WTC11 (cell line): ENCODE measurements around the gene KIRREL2. TPM values are rescaled to one million over a fixed set of nuclear protein-coding genes. Genes with fewer than 3 reads are reported as not detected.
"Not testable (repeated sequence)": the region's sequence is repeated elsewhere in the genome, so short reads cannot be mapped to it uniquely, and the experiment has no call there.

Experiments
- ATAC-seq: fragments of 200-7000 bp; cut with Tn5 transposase; 2 replicates; pipeline ENCODE4 v1.10.0; 2021; ENCODE audit warnings: mild to moderate bottlenecking, moderate library complexity
- CTCF ChIA-PET: fragments of 300-600 bp; sonication (Branson Sonifier 250); formaldehyde crosslinking; loops from one replicate; lab custom pipeline; 2021; ENCODE audit warnings: antibody characterized with exemption; lab: Charles Lee
- POLR2A ChIA-PET: fragments of 350-600 bp; sonication (Branson Sonifier 250); formaldehyde crosslinking; loops from one replicate; lab custom pipeline; 2021; ENCODE audit warnings: antibody characterized with exemption; lab: Charles Lee
- DNase-seq: peaks from one replicate; pipeline ENCODE4 v3.0.0; 2021; ENCODE audit warnings: low spot score
- H3K27ac Mint-ChIP-seq: 2 replicates; pipeline ENCODE4 v1.8.0; 2021; ENCODE audit warnings: mixed read lengths
- H3K27me3 Mint-ChIP-seq: 2 replicates; pipeline ENCODE4 v1.8.0; 2021; ENCODE audit warnings: low read depth, mild to moderate bottlenecking, moderate library complexity, mixed read lengths
- H3K36me3 Mint-ChIP-seq: 2 replicates; pipeline ENCODE4 v1.8.0; 2021; ENCODE audit warnings: mixed read lengths
- H3K4me1 Mint-ChIP-seq: 2 replicates; pipeline ENCODE4 v1.8.0; 2022; ENCODE audit warnings: mixed read lengths
- H3K4me3 Mint-ChIP-seq: 2 replicates; pipeline ENCODE4 v1.8.0; 2021; ENCODE audit warnings: mild to moderate bottlenecking, moderate library complexity, mixed read lengths
- H3K9me3 Mint-ChIP-seq: 2 replicates; pipeline ENCODE4 v1.8.0; 2021; ENCODE audit warnings: mixed read lengths
- CDX4 ChIP-seq: fragments of 250-450 bp; sonication (Bioruptor Pico); IDR thresholded peaks from 2 replicates; pipeline ENCODE4 v1.9.0; 2021; ENCODE audit warnings: moderate library complexity, mild to moderate bottlenecking, inconsistent platforms, borderline replicate concordance
- E2F4 ChIP-seq: sonication (generic); formaldehyde crosslinking; IDR thresholded peaks from 2 replicates; pipeline ENCODE4 v1.8.1; 2022; ENCODE audit warnings: low read depth, mild to moderate bottlenecking, moderate library complexity, missing genetic modification reagents, borderline replicate concordance
- E2F5 ChIP-seq: sonication (generic); formaldehyde crosslinking; IDR thresholded peaks from 2 replicates; pipeline ENCODE4 v1.8.1; 2022; ENCODE audit warnings: mild to moderate bottlenecking, moderate library complexity, missing genetic modification reagents
- ERG ChIP-seq: fragments of 250-450 bp; sonication (Bioruptor Pico); IDR thresholded peaks from 2 replicates; pipeline ENCODE4 v1.8.0; 2021; ENCODE audit warnings: mild to moderate bottlenecking
- ETV6 ChIP-seq: sonication (generic); formaldehyde crosslinking; IDR thresholded peaks from 2 replicates; pipeline ENCODE4 v1.8.1; 2022; ENCODE audit warnings: mild to moderate bottlenecking, missing genetic modification reagents
- GRHL2 ChIP-seq: fragments of 250-450 bp; sonication (Bioruptor Pico); IDR thresholded peaks from 2 replicates; pipeline ENCODE4 v1.8.0; 2022; ENCODE audit warnings: mild to moderate bottlenecking, moderate library complexity; ENCODE audit not compliant: insufficient replicate concordance, severe bottlenecking
- JAZF1 ChIP-seq: fragments of 250-450 bp; sonication (Bioruptor Pico); IDR thresholded peaks from 2 replicates; pipeline ENCODE4 v1.9.0; 2021; ENCODE audit warnings: moderate library complexity, mild to moderate bottlenecking, inconsistent platforms
- MXD4 ChIP-seq: fragments of 250-450 bp; sonication (Bioruptor Pico); IDR thresholded peaks from 2 replicates; pipeline ENCODE4 v1.8.0; 2021; ENCODE audit warnings: mild to moderate bottlenecking, moderate library complexity, borderline replicate concordance
- MYBL2 ChIP-seq: sonication (generic); formaldehyde crosslinking; IDR thresholded peaks from 2 replicates; pipeline ENCODE4 v1.8.1; 2023; ENCODE audit warnings: mild to moderate bottlenecking, moderate library complexity, missing genetic modification reagents
- NR1H2 ChIP-seq: sonication (generic); formaldehyde crosslinking; IDR thresholded peaks from 2 replicates; pipeline ENCODE4 v1.9.0; 2021; ENCODE audit warnings: mild to moderate bottlenecking, moderate library complexity, missing genetic modification reagents
- PREB ChIP-seq: sonication (generic); formaldehyde crosslinking; IDR thresholded peaks from 2 replicates; pipeline ENCODE4 v1.8.1; 2022; ENCODE audit warnings: mild to moderate bottlenecking, missing genetic modification reagents, moderate library complexity, borderline replicate concordance
- SMAD4 ChIP-seq: sonication (generic); formaldehyde crosslinking; IDR thresholded peaks from 2 replicates; pipeline ENCODE4 v1.8.0; 2022; ENCODE audit warnings: mild to moderate bottlenecking, missing genetic modification reagents
- TEAD1 ChIP-seq: sonication (generic); formaldehyde crosslinking; IDR thresholded peaks from 2 replicates; pipeline ENCODE4 v1.8.0; 2022; ENCODE audit warnings: mild to moderate bottlenecking, missing genetic modification reagents
- USF1 ChIP-seq: sonication (generic); formaldehyde crosslinking; IDR thresholded peaks from 2 replicates; pipeline ENCODE4 v1.8.0; 2022; ENCODE audit warnings: mild to moderate bottlenecking, missing genetic modification reagents
- ZMAT4 ChIP-seq: fragments of 250-450 bp; sonication (Bioruptor Pico); IDR thresholded peaks from 2 replicates; pipeline ENCODE4 v1.9.0; 2021; ENCODE audit warnings: mild to moderate bottlenecking
- ZNF138 ChIP-seq: sonication (generic); formaldehyde crosslinking; conservative IDR thresholded peaks from 2 replicates; pipeline ENCODE4 v1.8.1; 2022; ENCODE audit warnings: mild to moderate bottlenecking, moderate library complexity, missing genetic modification reagents
- ZNF317 ChIP-seq: sonication (generic); formaldehyde crosslinking; IDR thresholded peaks from 2 replicates; pipeline ENCODE4 v1.8.1; 2023; ENCODE audit warnings: low read depth, mild to moderate bottlenecking, moderate library complexity, missing genetic modification reagents, borderline replicate concordance
- ZNF396 ChIP-seq: fragments of 250-450 bp; sonication (Bioruptor Pico); IDR thresholded peaks from 2 replicates; pipeline ENCODE4 v1.8.0; 2021; ENCODE audit warnings: mild to moderate bottlenecking, moderate library complexity, borderline replicate concordance
- total RNA-seq: library from RNA; stranded (reverse); gene quantifications from 3 replicates; pipeline ENCODE4 v1.2.3, GENCODE V29; 2021

Gene KIRREL2
- total RNA-seq, 1 experiment from 2014 or later, result 4.7 TPM

- TF ChIP-seq USF1 (CRISPR knock-in tag), result no peak
- no peak for TF ChIP-seq CDX4
- TF ChIP-seq NR1H2 (CRISPR knock-in tag), result no peak
- TF ChIP-seq TEAD1 (CRISPR knock-in tag), result no peak
- TF ChIP-seq E2F5, result no peak
- no peak for TF ChIP-seq ZNF138
- no peak for TF ChIP-seq MYBL2 (CRISPR knock-in tag)
- no peak for TF ChIP-seq PREB
- no peak for TF ChIP-seq SMAD4 (CRISPR knock-in tag)
- no peak for TF ChIP-seq ZNF396 (CRISPR knock-in tag)
- no peak for TF ChIP-seq ZMAT4 (CRISPR knock-in tag)
- TF ChIP-seq ERG, result no peak
- H3K36me3 Mint-ChIP-seq, result peaks cover 54% of the 10 kb centered on the region
- ChIA-PET POLR2A (no interaction called here), CTCF (no interaction called here)
- ATAC-seq (no peak), DNase-seq (no peak)
- no peaks in the 10 kb centered on the region for H3K27me3 Mint-ChIP-seq
- no peak overlapping the region for H3K4me3 Mint-ChIP-seq
- no peaks in the 10 kb centered on the region for H3K4me1 Mint-ChIP-seq
- no peak overlapping the region for H3K27ac Mint-ChIP-seq
- H3K9me3 Mint-ChIP-seq, result no peaks in the 10 kb centered on the region
Observed at GRCh38 chr19:35889370-35890112, 32.8 kb downstream of the KIRREL2 start.

- Mint-ChIP-seq H3K9me3 (no peaks in the 10 kb centered on the region), H3K4me1 (no peaks in the 10 kb centered on the region), H3K4me3 (no peak overlapping the region), H3K27ac (no peak overlapping the region), H3K36me3 (peaks cover 57% of the 10 kb centered on the region), H3K27me3 (no peaks in the 10 kb centered on the region)
- ChIA-PET POLR2A (interaction anchor here (0.7 kb wide), 1 partner anchor 13 kb away, joined by 3 read pairs; no protein-coding TSS in a partner anchor), CTCF (no interaction called here)
- TF ChIP-seq E2F4 (CRISPR knock-in tag) (no peak), ZNF317 (no peak), MXD4 (CRISPR knock-in tag) (no peak), GRHL2 (CRISPR knock-in tag) (no peak), ETV6 (CRISPR knock-in tag) (no peak), JAZF1 (CRISPR knock-in tag) (no peak)
- ATAC-seq (no peak), DNase-seq (no peak)
Observed at GRCh38 chr19:35890113-35890650, 33.5 kb downstream of the KIRREL2 start.

- CTCF ChIA-PET, H3K4me1 Mint-ChIP-seq, H3K4me3 Mint-ChIP-seq, POLR2A ChIA-PET, ATAC-seq, H3K9me3 Mint-ChIP-seq, DNase-seq, H3K27me3 Mint-ChIP-seq, H3K27ac Mint-ChIP-seq: not testable (repeated sequence)
- H3K36me3 Mint-ChIP-seq, result peaks cover 66% of the 10 kb centered on the region
Observed at GRCh38 chr19:35891819-35892218, 35.1 kb downstream of the KIRREL2 start.
